Activated CD4-positive, alpha-beta T cell treated with anti-CD3 and anti-CD28 coated beads, Interleukin-2, amount 10 ng/mL, durations not matched to agents 7 days and 5 days (primary cell): ENCODE results near the gene RNF39. TPM values are rescaled to one million over a fixed set of nuclear protein-coding genes. Genes with fewer than 3 reads are reported as not detected.

Source experiments
- CTCF ChIA-PET: fragments of 350-600 bp; sonication (Branson Sonifier 250); formaldehyde crosslinking; loops from one replicate; lab custom pipeline; 2021; ENCODE audit warnings: antibody characterized with exemption; lab: Charles Lee
- POLR2A ChIA-PET: fragments of 350-600 bp; sonication (Branson Sonifier 250); formaldehyde crosslinking; loops from one replicate; lab custom pipeline; 2021; ENCODE audit warnings: antibody characterized with exemption; lab: Charles Lee
- DNase-seq: peaks from one replicate; pipeline ENCODE4 v3.0.0-alpha.2; 2020
- H3K27ac Mint-ChIP-seq: one replicate; pipeline ENCODE4 v1.8.0; 2021; ENCODE audit warnings: mild to moderate bottlenecking, moderate library complexity, mixed read lengths
- H3K27me3 Mint-ChIP-seq: one replicate; pipeline ENCODE4 v1.8.0; 2021; ENCODE audit warnings: mixed read lengths
- H3K36me3 Mint-ChIP-seq: one replicate; pipeline ENCODE4 v1.8.0; 2021; ENCODE audit warnings: low read depth, mixed read lengths
- H3K4me1 Mint-ChIP-seq: one replicate; pipeline ENCODE4 v1.8.0; 2021; ENCODE audit warnings: mixed read lengths
- H3K4me3 Mint-ChIP-seq: one replicate; pipeline ENCODE4 v1.8.0; 2021; ENCODE audit warnings: mild to moderate bottlenecking, moderate library complexity, mixed read lengths
- H3K9me3 Mint-ChIP-seq: one replicate; pipeline ENCODE4 v1.8.0; 2021; ENCODE audit warnings: mixed read lengths
- total RNA-seq, 2 experiments: library from RNA; stranded (reverse); gene quantifications; one replicate each; pipeline ENCODE4 v1.2.3, GENCODE V29; 2021

The RNF39 gene
- total RNA-seq, 2 experiments from 2014 or later, result not detected

- ChIA-PET POLR2A (no interaction called here), CTCF (interaction anchor here (0.6 to 5.0 kb wide), 23 partner anchors 9 to 110 kb away, joined by 3 to 56 read pairs (median 5); partner anchors contain the start of genes POLR1H, PPP1R11, TRIM31 and TRIM40)
- Mint-ChIP-seq H3K4me3 (peak overlapping the region; percentile 77), H3K36me3 (no peaks in the 10 kb centered on the region), H3K27me3 (peaks cover 66% of the 10 kb centered on the region), H3K4me1 (peaks cover 42% of the 10 kb centered on the region), H3K27ac (peak overlapping the region; percentile 73), H3K9me3 (no peaks in the 10 kb centered on the region)
- DNase-seq, result peak; percentile 87
Measured at GRCh38 chr6:30102970-30103871, 27.7 kb upstream of the RNF39 start.

DNA sequence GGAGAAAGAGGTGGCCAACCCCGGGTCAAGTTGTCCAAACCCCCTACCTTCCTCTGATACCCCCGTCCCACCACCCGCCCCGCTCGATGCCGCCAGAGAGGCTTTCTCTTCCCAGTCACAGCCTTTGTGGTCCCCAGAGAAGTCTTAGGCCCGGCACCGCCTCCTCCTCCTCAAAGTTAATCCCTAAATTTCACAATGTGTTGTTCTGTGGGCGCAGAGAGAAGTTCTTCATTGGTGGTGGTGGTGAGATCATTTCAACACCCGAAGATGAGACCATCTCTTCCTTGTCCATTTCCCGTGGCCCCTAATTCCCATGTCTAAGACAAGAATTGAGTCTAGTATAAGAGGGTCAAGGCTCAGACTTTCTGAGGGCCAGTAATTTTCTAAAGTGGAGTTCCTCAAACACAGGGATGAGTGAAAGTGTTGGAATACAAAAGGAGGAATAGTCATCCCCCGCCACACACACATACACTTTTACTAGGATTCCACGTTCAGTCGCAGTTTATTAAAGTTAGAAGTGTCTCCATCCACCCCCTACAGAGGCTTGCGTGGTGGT lies 26.9 kb upstream of the RNF39 start:
- peaks cover 65% of the 10 kb centered on the region for H3K27me3 Mint-ChIP-seq
- CTCF ChIA-PET, result interaction anchor here (0.6 to 5.0 kb wide), 23 partner anchors 9 to 67 kb away, joined by 3 to 56 read pairs (median 5); partner anchors contain the start of genes POLR1H, PPP1R11, TRIM31 and TRIM40
- DNase-seq, result no peak
- peak overlapping the region; percentile 77 for H3K4me3 Mint-ChIP-seq
- no peak overlapping the region for H3K27ac Mint-ChIP-seq
- H3K36me3 Mint-ChIP-seq, result no peaks in the 10 kb centered on the region
- no peaks in the 10 kb centered on the region for H3K9me3 Mint-ChIP-seq
- H3K4me1 Mint-ChIP-seq, result peaks cover 46% of the 10 kb centered on the region
- POLR2A ChIA-PET, result interaction anchor here (0.7 kb wide), 1 partner anchor 556 kb away, joined by 4 read pairs; no protein-coding TSS in a partner anchor

DNA sequence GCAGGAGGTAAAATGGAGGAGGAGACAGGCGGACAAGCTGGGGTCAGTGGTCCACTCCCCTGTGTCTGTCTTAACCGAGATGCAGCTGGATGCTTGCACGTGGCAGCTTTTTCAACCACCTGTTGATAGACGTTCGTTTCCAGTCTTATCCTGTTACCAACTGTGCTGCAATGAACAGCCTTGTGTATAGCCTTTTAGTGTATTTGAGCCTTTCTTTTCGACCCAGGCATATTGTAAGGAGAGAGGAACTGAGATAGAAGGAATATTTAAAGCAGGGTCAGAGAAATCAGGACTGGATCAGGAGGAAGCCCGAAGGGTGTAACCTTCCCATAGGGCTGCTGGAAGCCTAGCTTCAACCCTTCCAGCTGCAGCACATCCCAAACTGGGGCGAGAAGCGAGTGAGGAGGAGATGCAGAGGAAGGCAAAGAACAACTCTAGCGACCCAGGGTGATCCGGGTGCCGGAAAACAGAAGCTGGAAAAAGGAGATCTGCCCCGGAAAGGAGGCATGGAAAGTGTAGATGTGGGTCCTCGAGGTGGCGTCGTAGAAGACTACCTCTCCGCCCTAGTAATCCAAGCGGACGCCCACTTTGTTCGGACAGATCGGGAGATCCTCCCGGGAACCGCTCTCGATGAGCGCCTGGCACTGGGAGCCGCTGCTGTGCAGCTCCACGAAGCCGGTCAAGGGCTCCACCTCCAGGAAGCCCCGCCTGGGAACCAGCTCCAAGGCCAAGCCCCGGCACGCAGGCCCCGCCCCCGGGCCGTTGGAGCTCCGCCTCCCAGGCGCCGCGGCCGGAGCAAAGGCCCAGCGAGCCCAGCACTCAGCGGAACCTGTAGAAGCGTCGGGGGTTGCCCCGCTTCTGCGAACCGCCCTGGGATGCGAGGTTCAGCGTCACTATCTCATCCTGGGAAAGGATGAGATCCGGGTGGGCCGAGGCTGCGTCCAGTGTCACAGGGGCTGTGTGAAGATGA lies 26.2 kb upstream of the RNF39 start:
- Mint-ChIP-seq H3K27ac (peak overlapping the region; percentile 6), H3K4me1 (peaks cover 50% of the 10 kb centered on the region), H3K27me3 (peaks cover 70% of the 10 kb centered on the region), H3K4me3 (peak overlapping the region; percentile 77), H3K36me3 (no peaks in the 10 kb centered on the region), H3K9me3 (no peaks in the 10 kb centered on the region)
- peak; percentile 64 for DNase-seq
- POLR2A ChIA-PET, result interaction anchor here (0.7 kb wide), 1 partner anchor 555 kb away, joined by 4 read pairs; no protein-coding TSS in a partner anchor
- CTCF ChIA-PET, result interaction anchor here (0.7 to 1.4 kb wide), 7 partner anchors 9 to 41 kb away, joined by 3 to 7 read pairs (median 4); partner anchors contain the start of genes POLR1H and TRIM40

DNA sequence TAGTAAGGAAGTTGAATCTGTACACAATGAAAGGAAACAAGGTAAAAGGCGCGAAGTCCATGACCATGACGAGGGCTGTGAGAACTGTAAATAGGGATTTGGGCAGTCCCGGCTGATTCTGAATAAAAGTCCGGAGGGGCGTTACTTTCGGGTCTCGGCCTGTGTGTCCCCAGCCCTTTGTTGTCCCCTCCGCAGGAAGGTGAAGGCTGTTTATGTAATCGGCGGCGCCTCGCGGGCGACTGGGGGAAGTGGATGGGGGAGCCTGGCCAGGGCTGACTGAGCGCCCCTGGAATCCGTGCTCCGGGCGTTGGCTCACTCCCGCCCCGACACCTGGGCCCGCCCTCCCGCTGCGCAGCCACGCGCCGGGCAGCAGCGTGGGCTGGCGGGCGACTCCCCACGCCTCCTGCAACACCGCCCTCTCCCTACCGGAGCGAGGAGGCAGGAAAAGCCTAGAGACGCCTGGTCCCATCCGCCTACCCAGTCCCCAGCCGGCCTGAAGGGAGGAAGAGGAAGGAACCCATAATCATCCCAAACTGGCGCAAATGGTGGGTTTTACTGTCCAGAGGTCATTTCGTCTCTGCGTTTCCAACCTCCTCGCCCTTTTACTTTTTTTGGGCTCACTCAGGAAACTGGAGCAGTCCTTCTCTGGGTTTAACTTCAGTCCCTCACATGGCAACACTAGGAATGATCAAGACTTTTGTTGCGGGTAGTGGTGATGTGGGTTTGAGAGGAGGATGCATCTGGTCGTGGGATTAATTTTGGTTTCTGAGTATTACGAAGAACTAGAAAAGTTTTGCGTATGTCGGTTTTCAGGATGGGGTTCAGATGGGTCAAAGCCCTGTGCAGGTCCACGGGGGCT lies 25.2 kb upstream of the RNF39 start:
- Mint-ChIP-seq H3K27me3 (peaks cover 68% of the 10 kb centered on the region), H3K9me3 (no peaks in the 10 kb centered on the region), H3K36me3 (no peaks in the 10 kb centered on the region), H3K4me3 (peak overlapping the region; percentile 56), H3K4me1 (peaks cover 50% of the 10 kb centered on the region), H3K27ac (peak overlapping the region; percentile 6)
- ChIA-PET POLR2A (no interaction called here), CTCF (interaction anchor here (1.3 to 1.4 kb wide), 2 partner anchors 10 to 30 kb away, joined by 5 to 7 read pairs; no protein-coding TSS in a partner anchor)
- DNase-seq, result no peak

DNA sequence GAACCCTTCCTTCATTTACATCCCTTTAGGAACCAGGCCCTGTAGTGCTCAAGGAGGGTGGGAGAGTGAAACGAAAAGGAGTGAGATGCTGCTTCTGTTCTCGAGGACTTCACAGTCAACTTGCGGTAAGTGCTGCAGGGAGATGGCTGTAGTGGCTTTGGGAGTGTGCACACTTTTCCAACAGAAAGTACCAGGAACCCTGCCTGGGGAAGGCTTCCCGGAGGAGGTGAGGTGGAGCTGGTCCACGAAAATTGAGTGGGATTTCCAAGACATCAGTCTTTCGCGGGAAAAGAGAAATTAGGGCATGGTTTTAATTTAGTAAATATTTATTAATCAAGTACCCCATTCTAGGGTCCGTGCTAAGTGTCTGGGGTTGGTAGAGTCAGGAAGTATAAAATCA lies 24.6 kb upstream of the RNF39 start:
- CTCF ChIA-PET, result no interaction called here
- H3K27me3 Mint-ChIP-seq, result peaks cover 72% of the 10 kb centered on the region

DNA sequence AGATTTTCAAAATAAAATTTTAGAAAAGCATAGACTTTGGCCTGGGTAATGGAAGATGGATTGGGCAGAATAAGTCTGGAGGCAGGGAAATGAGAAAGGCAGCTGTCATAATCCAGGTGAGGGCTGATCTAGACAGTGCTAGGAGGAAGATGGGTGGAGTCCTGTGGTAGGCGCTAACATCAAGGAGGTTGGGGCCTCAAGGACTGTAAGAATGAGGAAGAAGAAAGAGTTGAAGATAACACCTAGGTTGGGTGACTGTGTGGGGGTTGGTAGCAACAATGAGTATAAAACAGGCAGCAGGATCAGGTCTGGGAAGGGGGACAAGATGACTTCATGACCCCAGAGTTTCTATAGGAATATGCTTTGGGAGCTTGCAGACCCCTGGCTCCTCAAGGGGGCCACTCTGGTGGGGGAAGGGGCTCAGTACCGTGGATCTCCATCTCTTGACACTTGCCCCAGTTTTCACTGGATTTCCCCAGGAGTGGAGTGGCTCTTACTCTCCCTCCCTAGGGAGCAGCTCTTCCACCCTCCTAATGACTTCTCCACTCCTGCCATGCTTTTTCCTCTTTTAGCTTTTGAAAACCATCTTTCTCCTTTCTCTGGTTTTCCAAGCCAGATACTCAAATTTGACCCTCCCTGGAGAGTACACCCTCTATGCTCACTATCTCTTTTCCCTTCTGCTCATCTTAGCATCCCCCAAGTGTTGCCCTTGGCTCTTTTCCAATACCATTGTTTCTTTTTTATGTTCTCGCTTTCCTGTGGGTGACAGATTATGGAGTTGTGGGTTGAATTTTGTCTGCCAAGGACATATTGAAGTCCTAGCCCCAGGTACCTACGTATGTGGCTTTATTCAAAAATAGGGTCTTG lies 22.6 kb upstream of the RNF39 start:
- peaks cover 43% of the 10 kb centered on the region for H3K4me1 Mint-ChIP-seq
- POLR2A ChIA-PET, result no interaction called here
- H3K9me3 Mint-ChIP-seq, result no peaks in the 10 kb centered on the region
- H3K4me3 Mint-ChIP-seq, result no peak overlapping the region
- H3K36me3 Mint-ChIP-seq, result no peaks in the 10 kb centered on the region
- H3K27ac Mint-ChIP-seq, result no peak overlapping the region
- CTCF ChIA-PET, result no interaction called here
- peaks cover 76% of the 10 kb centered on the region for H3K27me3 Mint-ChIP-seq
- DNase-seq, result peak; percentile 25

More for the DNA sequence above, 24.6 kb upstream of the RNF39 start:
- no peaks in the 10 kb centered on the region for H3K9me3 Mint-ChIP-seq
- POLR2A ChIA-PET, result no interaction called here
- DNase-seq, result no peak
- no peaks in the 10 kb centered on the region for H3K36me3 Mint-ChIP-seq
- no peak overlapping the region for H3K4me3 Mint-ChIP-seq
- no peak overlapping the region for H3K27ac Mint-ChIP-seq
- H3K4me1 Mint-ChIP-seq, result peaks cover 50% of the 10 kb centered on the region

DNA sequence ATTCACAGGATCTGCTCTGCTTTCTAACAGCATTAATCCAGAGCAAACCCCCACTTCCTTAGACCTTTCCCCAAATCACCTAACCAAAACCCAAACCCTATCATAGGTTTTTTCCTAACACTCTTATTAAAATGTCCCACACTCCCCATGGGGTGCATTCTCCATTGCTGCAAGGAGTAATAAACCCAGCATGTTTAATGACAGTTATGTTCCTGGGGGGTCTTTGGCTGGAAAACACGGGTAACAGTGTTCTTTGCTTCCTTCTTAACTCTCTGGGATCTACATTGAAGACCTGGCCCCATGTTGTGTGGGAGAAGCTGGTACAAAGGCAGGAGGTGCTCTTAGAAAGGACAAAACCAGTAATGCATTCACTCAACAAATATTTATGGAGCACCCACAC lies 21.3 kb upstream of the RNF39 start:
- POLR2A ChIA-PET, result no interaction called here
- Mint-ChIP-seq H3K4me1 (peaks cover 34% of the 10 kb centered on the region), H3K4me3 (no peak overlapping the region), H3K36me3 (no peaks in the 10 kb centered on the region), H3K9me3 (no peaks in the 10 kb centered on the region), H3K27me3 (peaks cover 83% of the 10 kb centered on the region), H3K27ac (no peak overlapping the region)
- no peak for DNase-seq
- CTCF ChIA-PET, result interaction anchor here (0.7 to 1.3 kb wide), 3 partner anchors 10 to 35 kb away, joined by 3 read pairs; no protein-coding TSS in a partner anchor

GRCh38 chr6:30093951-30094661 lies 18.5 kb upstream of the RNF39 start:
- Mint-ChIP-seq H3K4me3 (no peak overlapping the region), H3K27me3 (peaks cover 78% of the 10 kb centered on the region), H3K4me1 (peaks cover 15% of the 10 kb centered on the region), H3K36me3 (no peaks in the 10 kb centered on the region), H3K27ac (no peak overlapping the region), H3K9me3 (no peaks in the 10 kb centered on the region)
- ChIA-PET CTCF (interaction anchor here (1.0 to 2.4 kb wide), 3 partner anchors 9 to 19 kb away, joined by 3 to 10 read pairs (median 5); no protein-coding TSS in a partner anchor), POLR2A (no interaction called here)
- DNase-seq, result no peak

- H3K27ac Mint-ChIP-seq, result no peak overlapping the region
- no peak overlapping the region for H3K4me3 Mint-ChIP-seq
- CTCF ChIA-PET, result interaction anchor here (0.7 to 2.4 kb wide), 4 partner anchors 10 to 304 kb away, joined by 3 to 10 read pairs (median 4); no protein-coding TSS in a partner anchor
- no peak for DNase-seq
- no peaks in the 10 kb centered on the region for H3K9me3 Mint-ChIP-seq
- H3K4me1 Mint-ChIP-seq, result peaks cover 9% of the 10 kb centered on the region
- H3K27me3 Mint-ChIP-seq, result peaks cover 74% of the 10 kb centered on the region
- no peaks in the 10 kb centered on the region for H3K36me3 Mint-ChIP-seq
- POLR2A ChIA-PET, result no interaction called here
Measured at GRCh38 chr6:30092852-30093543, 17.4 kb upstream of the RNF39 start.
